NK-92 treated with Interleukin-12 subunit alpha and Interleukin-12 subunit beta, amount 100 ng/mL, for 24 hours (cell line): ENCODE results near the gene ZFAND2B.
"Not testable (repeated sequence)": the region's sequence is repeated elsewhere in the genome, so short reads cannot be mapped to it uniquely, and the experiment has no call there.

Experiments used
- DNase-seq: peaks from one replicate; lab custom pipeline; 2025; lab: John Stamatoyannopoulos, UW

Gene ZFAND2B

GRCh38 chr2:219175928-219176817 lies 30.4 kb upstream of the ZFAND2B start:
- DNase-seq: no peak

GRCh38 chr2:219176818-219177551 lies 29.6 kb upstream of the ZFAND2B start, which contains the start of gene CNPPD1:
TSS of gene CNPPD1 (minus strand) at chr2:219176925. CDS start at chr2:219176828, 97 bp downstream.
- peak; percentile 79 for DNase-seq

- DNase-seq: peak; percentile 92
These were observed 28.8 kb upstream of the ZFAND2B start, which contains the start of gene RETREG2 for GRCh38 chr2:219177552-219178376. TSS of gene RETREG2 (plus strand) at chr2:219178275. CDS start at chr2:219178353, 78 bp downstream.

- peak; percentile 64 for DNase-seq
These were observed 28.0 kb upstream of the ZFAND2B start for GRCh38 chr2:219178377-219179175.

GRCh38 chr2:219179601-219180465 lies 26.7 kb upstream of the ZFAND2B start:
- DNase-seq: no peak

GRCh38 chr2:219180961-219181360 lies 25.6 kb upstream of the ZFAND2B start:
- no peak for DNase-seq

GRCh38 chr2:219181531-219181930 lies 25.1 kb upstream of the ZFAND2B start:
- DNase-seq: no peak

- DNase-seq: no peak
These were observed 24.0 kb upstream of the ZFAND2B start for GRCh38 chr2:219182331-219183150.

- no peak for DNase-seq
These were observed 23.3 kb upstream of the ZFAND2B start for GRCh38 chr2:219183151-219183772.

- DNase-seq: no peak
These were observed 22.5 kb upstream of the ZFAND2B start for GRCh38 chr2:219184121-219184520.

GRCh38 chr2:219186754-219187456 lies 19.7 kb upstream of the ZFAND2B start:
- DNase-seq: no peak

GRCh38 chr2:219197388-219197787 lies 9.2 kb upstream of the ZFAND2B start:
- DNase-seq: no peak

GRCh38 chr2:219198974-219199373 lies 7.6 kb upstream of the ZFAND2B start:
- no peak for DNase-seq

- no peak for DNase-seq
These were observed 6.9 kb upstream of the ZFAND2B start for GRCh38 chr2:219199470-219200211.

GRCh38 chr2:219200502-219201326 lies 5.9 kb upstream of the ZFAND2B start:
- DNase-seq: not testable (repeated sequence)

- not testable (repeated sequence) for DNase-seq
These were observed 5.3 kb upstream of the ZFAND2B start for GRCh38 chr2:219201331-219201730.
